HEK293T (cell line): ENCODE data around the gene ANKRD33B.
"Not testable (repeated sequence)": the region's sequence is repeated elsewhere in the genome, so short reads cannot be mapped to it uniquely, and the experiment has no call there.

Experiments used
- CTCF ChIA-PET: fragments of 350-600 bp; formaldehyde crosslinking; extraction: SDS; loops from one replicate; lab custom pipeline; 2021; ENCODE audit warnings: antibody characterized with exemption, inconsistent platforms; lab: Yijun Ruan, JAX
- POLR2A ChIA-PET: fragments of 350-600 bp; formaldehyde crosslinking; extraction: SDS; loops from one replicate; lab custom pipeline; 2020; ENCODE audit warnings: antibody characterized with exemption, inconsistent platforms; lab: Yijun Ruan, JAX
- DNase-seq: peaks from one replicate; pipeline ENCODE4 v3.0.0; 2012; ENCODE audit warnings: mixed read lengths; ENCODE audit errors: extremely low spot score
- ARNT ChIP-seq: fragments of 450-650 bp; IDR thresholded peaks from 2 replicates; pipeline ENCODE4 v1.6.1; 2017; ENCODE audit warnings: mild to moderate bottlenecking
- BHLHE40 ChIP-seq: fragments of 450-650 bp; IDR thresholded peaks from 2 replicates; pipeline ENCODE4 v1.6.1; 2016; ENCODE audit warnings: mild to moderate bottlenecking, moderate library complexity, borderline replicate concordance
- CTBP1 ChIP-seq: fragments of 450-650 bp; IDR thresholded peaks from 2 replicates; pipeline ENCODE4 v1.6.1; 2016; ENCODE audit warnings: borderline replicate concordance
- ELF4 ChIP-seq: fragments of 450-650 bp; IDR thresholded peaks from 2 replicates; pipeline ENCODE4 v1.6.1; 2017; ENCODE audit warnings: antibody characterized with exemption
- FOXA1 ChIP-seq: fragments of 450-650 bp; IDR thresholded peaks from 2 replicates; pipeline ENCODE4 v1.6.1; 2016; ENCODE audit warnings: mild to moderate bottlenecking
- FOXK2 ChIP-seq: fragments of 450-650 bp; IDR thresholded peaks from 2 replicates; pipeline ENCODE4 v1.6.1; 2016; ENCODE audit warnings: mild to moderate bottlenecking
- FOXM1 ChIP-seq: fragments of 450-650 bp; IDR thresholded peaks from 2 replicates; pipeline ENCODE4 v1.6.1; 2017; ENCODE audit warnings: mild to moderate bottlenecking, borderline replicate concordance
- HDGF ChIP-seq: fragments of 450-650 bp; IDR thresholded peaks from 2 replicates; pipeline ENCODE4 v1.6.1; 2017; ENCODE audit warnings: antibody characterized with exemption, borderline replicate concordance
- L3MBTL2 ChIP-seq: fragments of 450-650 bp; conservative IDR thresholded peaks from 2 replicates; pipeline ENCODE4 v1.6.1; 2016; ENCODE audit warnings: mild to moderate bottlenecking
- LEF1 ChIP-seq: fragments of 450-650 bp; IDR thresholded peaks from 2 replicates; pipeline ENCODE4 v1.6.1; 2017; ENCODE audit warnings: mild to moderate bottlenecking, borderline replicate concordance
- NFRKB ChIP-seq: fragments of 450-650 bp; IDR thresholded peaks from 2 replicates; pipeline ENCODE4 v1.6.1; 2016; ENCODE audit warnings: mild to moderate bottlenecking, moderate library complexity
- PKNOX1 ChIP-seq: fragments of 450-650 bp; IDR thresholded peaks from 2 replicates; pipeline ENCODE4 v1.6.1; 2016
- SP1 ChIP-seq: fragments of 450-650 bp; IDR thresholded peaks from 2 replicates; pipeline ENCODE4 v1.6.1; 2017
- SUZ12 ChIP-seq: fragments of 450-650 bp; IDR thresholded peaks from 2 replicates; pipeline ENCODE4 v1.6.1; 2016; ENCODE audit warnings: mild to moderate bottlenecking
- TARDBP ChIP-seq: fragments of 450-650 bp; IDR thresholded peaks from 2 replicates; pipeline ENCODE4 v1.6.1; 2016
- ZNF384 ChIP-seq: fragments of 450-650 bp; IDR thresholded peaks from 2 replicates; pipeline ENCODE4 v1.6.1; 2016

ANKRD33B gene

GRCh38 chr5:10601246-10602030 is 37.6 kb downstream of the ANKRD33B start:
- peak; percentile 91 for TF ChIP-seq L3MBTL2
- peak; percentile 36; the same call in 1 of the 2 replicates for TF ChIP-seq FOXK2
- TF ChIP-seq ARNT: no peak
- ChIA-PET POLR2A (interaction anchor here (1.2 kb wide), 1 partner anchor 25 kb away, joined by 4 read pairs; no protein-coding TSS in a partner anchor), CTCF (interaction anchor here (1.8 kb wide), 1 partner anchor 26 kb away, joined by 5 read pairs; no protein-coding TSS in a partner anchor)
- DNase-seq: peak; percentile 66

GRCh38 chr5:10602031-10602806 is 38.3 kb downstream of the ANKRD33B start:
- ChIA-PET POLR2A (no interaction called here), CTCF (interaction anchor here (1.8 kb wide), 1 partner anchor 25 kb away, joined by 5 read pairs; no protein-coding TSS in a partner anchor)
- no peak for DNase-seq
- no peak for TF ChIP-seq HDGF
- no peak for TF ChIP-seq L3MBTL2
- no peak for TF ChIP-seq SUZ12
- TF ChIP-seq SP1: no peak
- TF ChIP-seq FOXM1: no peak
- TF ChIP-seq ZNF384: no peak
- no peak for TF ChIP-seq PKNOX1
- no peak for TF ChIP-seq BHLHE40
- TF ChIP-seq NFRKB: no peak
- TF ChIP-seq ARNT: no peak
- TF ChIP-seq CTBP1: no peak
- TF ChIP-seq ELF4: no peak
- no peak for TF ChIP-seq TARDBP
- TF ChIP-seq LEF1: no peak
- TF ChIP-seq FOXK2: no peak
- no peak for TF ChIP-seq FOXA1

- CTCF ChIA-PET: no interaction called here
- POLR2A ChIA-PET: no interaction called here
- DNase-seq: no peak
- TF ChIP-seq BHLHE40 (no peak), L3MBTL2 (no peak), NFRKB (no peak), ELF4 (no peak), HDGF (no peak), FOXK2 (no peak)
Measured at GRCh38 chr5:10604975-10605374, 41.1 kb downstream of the ANKRD33B start.

- not testable (repeated sequence) for DNase-seq
- ChIA-PET CTCF (interaction anchor here (1.4 to 2.3 kb wide), 3 partner anchors 14 to 30 kb away, joined by 3 to 19 read pairs (median 4); no protein-coding TSS in a partner anchor), POLR2A (interaction anchor here (0.8 to 1.4 kb wide), 2 partner anchors 65 to 105 kb away, joined by 3 to 4 read pairs; no protein-coding TSS in a partner anchor)
Measured at GRCh38 chr5:10606632-10607022, 42.8 kb downstream of the ANKRD33B start.

- ChIA-PET POLR2A (interaction anchor here (0.6 to 1.4 kb wide), 6 partner anchors 13 to 126 kb away, joined by 3 to 5 read pairs (median 3); no protein-coding TSS in a partner anchor), CTCF (interaction anchor here (0.6 to 2.3 kb wide), 8 partner anchors 10 to 154 kb away, joined by 3 to 19 read pairs (median 4); no protein-coding TSS in a partner anchor)
- TF ChIP-seq HDGF (no peak), PKNOX1 (peak; percentile 71), SP1 (no peak), CTBP1 (peak; percentile 28; the same call in 1 of the 2 replicates), SUZ12 (no peak), ARNT (peak; percentile 86), ZNF384 (no peak)
- DNase-seq: peak; percentile 53
Measured at GRCh38 chr5:10607023-10607665, 43.3 kb downstream of the ANKRD33B start.

- DNase-seq: no peak
- ChIA-PET POLR2A (interaction anchor here (0.6 to 1.4 kb wide), 6 partner anchors 13 to 127 kb away, joined by 3 to 5 read pairs (median 3); no protein-coding TSS in a partner anchor), CTCF (interaction anchor here (0.6 to 2.3 kb wide), 8 partner anchors 9 to 155 kb away, joined by 3 to 19 read pairs (median 4); no protein-coding TSS in a partner anchor)
- TF ChIP-seq ARNT: no peak
- no peak for TF ChIP-seq SP1
- no peak for TF ChIP-seq BHLHE40
- TF ChIP-seq FOXA1: no peak
- TF ChIP-seq LEF1: no peak
- TF ChIP-seq ZNF384: no peak
Measured at GRCh38 chr5:10607666-10608073, 43.8 kb downstream of the ANKRD33B start.

- not testable (repeated sequence) for DNase-seq
- CTCF ChIA-PET: interaction anchor here (0.6 to 2.3 kb wide), 7 partner anchors 10 to 155 kb away, joined by 3 to 19 read pairs (median 4); no protein-coding TSS in a partner anchor
- POLR2A ChIA-PET: interaction anchor here (0.6 to 1.4 kb wide), 6 partner anchors 12 to 127 kb away, joined by 3 to 5 read pairs (median 3); no protein-coding TSS in a partner anchor
Measured at GRCh38 chr5:10608081-10608480, 44.2 kb downstream of the ANKRD33B start.
